Measurements from ENCODE around the gene SRSF8.
A peak's percentile ranks its signal among the peaks of the same experiment; 100 is the strongest.

SRSF8 gene

DNA sequence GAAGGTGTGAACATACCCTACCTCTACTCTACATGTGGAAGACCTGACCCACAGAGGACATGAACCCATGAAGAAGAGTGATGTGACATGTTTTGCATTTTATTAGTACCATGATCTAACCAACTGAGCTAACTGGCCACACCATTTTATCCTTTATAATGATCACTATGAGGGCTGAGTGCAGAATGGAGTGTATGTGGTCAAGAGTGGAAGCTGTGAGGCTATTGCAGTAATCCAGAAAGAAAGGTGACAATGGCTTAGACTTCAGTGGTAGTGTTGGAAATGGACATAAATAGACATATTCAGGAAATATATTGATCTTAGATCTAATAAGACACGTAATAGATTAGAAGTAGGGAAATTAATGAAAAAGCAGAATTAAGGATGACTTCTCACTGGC is 3.8 kb downstream of the SRSF8 start:
- DNase-seq: no peak

DNA sequence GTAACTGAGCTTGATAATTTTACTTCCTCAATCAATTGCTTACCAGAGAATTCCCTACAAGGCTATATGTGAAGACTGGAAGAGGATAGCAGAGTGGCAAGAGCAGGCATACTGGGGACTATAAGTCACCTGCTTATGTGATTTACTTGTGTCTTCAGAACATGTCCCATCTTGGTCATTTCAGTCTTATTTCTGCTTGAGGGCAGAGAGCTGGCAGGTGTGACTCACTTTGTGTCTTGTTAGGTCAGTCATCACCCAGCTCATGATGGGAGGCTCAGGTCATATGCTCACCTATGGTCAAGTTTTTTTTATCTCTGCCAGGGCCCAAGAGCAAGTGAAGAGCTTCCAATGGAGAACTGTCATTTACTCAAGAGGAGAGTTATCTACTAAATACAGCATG is 6.2 kb downstream of the SRSF8 start:
- DNase-seq: no peak

DNA sequence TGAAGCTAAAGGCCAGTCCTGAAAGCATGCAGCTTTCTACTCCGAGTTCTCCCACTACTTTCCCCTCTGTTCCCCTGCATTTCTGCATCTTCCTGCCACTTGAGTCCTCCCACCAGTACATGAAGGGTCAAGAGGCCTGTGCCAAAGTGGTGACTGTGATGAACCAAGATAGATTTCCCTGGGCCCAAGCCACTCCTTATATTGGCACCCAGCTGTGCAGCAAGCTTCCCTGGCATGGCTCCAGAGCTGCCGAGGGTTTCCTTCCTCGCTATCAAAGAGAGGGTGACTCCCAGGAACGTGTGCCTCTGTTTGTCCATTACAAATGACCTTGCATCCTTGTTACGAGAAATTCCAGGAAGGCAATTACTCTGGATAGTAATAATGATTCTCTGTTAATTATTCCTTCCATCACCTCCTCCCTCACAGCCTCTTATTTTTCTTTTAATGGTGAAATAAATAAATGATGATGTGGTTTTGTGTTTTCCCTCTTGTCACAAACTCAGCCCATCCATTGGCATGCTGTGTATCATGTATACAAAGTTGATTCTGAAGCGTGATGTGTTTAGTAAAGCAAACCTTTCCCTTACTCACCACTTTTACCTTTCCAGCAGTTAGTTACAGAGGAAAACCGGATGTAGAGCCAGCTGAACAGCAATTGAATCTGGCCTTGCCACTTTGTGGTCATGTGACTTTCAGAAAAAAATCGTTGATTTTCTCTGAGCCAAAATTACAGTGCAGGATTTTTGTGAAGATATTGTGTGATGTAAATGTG is 8.3 kb downstream of the SRSF8 start:
- no peak for DNase-seq

DNA sequence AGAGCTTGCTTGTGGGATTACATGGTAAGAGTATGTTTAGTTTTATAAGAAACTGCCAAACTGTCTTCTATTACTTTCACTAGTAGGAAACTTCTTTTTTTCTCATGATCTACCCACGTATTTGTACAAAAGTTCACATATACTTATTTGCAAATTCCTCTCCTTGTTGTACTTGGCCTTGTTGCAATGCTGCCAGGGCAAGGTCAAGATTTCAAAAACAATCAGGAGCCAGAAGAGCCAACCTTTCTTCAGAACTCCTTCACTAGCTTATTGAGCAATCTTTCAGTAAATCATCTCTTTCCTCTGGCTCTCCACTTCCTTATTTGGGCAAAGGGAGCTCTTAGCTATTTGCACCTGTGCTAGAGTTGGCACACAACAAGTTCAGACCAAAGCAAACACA is 9.7 kb downstream of the SRSF8 start:
- no peak for DNase-seq

DNA sequence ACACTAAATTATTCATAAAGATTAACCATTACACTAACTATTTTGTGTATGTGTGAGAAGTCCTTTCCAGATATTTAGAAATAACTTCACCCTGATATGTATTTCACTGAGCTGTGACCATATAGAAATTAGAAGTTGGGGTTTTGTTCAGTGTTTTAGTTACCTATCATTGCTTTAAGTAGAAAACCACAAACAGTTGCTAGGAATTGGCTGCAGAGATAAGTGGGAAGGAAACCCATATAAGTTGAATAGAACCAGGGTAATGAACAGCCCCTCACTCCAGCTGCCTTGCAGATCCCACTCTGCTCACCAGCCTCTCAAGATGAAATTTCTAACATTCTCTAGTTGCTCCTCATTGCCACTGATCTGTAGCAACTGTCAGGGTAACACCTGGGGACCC is 10.3 kb downstream of the SRSF8 start:
- DNase-seq: no peak

DNA sequence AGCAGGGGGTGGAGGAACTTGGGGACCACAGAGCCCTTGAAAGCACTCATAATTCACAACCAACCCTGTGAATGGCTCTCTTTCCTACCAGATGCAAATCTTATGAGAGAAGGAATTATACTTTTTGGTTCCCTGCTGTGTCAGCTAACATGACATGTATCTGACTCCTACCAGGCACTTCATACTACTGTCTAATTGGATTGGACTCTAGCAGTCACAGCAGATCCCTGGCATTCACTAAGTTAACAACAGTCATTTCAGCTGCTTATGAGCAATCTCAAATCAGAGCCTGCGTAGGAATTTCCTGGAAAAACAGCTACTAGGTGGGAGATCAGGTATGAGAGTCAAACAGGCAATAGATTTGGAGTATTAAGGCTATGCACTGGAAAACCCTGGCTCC is 11.8 kb downstream of the SRSF8 start:
- no peak for DNase-seq

DNA sequence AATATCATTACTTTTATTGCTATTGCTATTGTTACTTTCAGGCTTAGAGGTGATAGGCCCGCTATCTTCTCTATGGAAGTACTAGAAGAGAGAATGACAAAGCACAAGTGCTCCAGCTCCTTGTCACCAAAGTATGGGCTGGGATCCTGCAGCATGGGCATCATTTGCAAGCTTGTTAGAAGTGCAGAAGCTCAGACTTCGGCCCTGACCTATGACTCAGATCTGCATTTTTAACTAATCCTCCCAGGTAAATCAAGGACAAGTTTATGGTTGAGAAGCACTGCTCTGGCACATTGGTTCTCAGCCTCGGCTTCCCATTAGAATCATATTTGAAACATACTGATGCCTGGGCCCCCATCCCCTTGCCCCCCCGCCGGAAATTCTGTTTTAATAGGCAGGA is 14.3 kb downstream of the SRSF8 start:
- DNase-seq: no peak

DNA sequence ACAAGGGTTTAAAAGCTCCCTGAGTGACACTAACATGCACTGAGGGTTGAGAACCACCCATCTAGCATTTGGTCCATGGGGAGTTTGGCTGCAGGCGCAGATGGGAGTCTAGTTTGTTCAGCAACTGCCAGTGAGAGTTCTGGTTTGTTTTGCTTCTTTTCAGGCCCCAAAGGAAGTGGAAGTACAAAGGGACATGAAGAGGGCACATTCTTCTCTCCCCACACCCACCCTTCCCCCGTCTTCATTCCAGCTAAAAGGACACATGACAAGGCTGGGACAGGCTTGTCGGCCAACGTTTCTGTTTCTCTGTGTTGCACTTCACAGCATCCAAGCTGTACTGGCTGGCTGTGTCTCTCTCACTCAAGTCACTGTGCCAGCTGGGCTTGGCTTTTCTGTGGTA is 14.7 kb downstream of the SRSF8 start:
- DNase-seq: no peak

DNA sequence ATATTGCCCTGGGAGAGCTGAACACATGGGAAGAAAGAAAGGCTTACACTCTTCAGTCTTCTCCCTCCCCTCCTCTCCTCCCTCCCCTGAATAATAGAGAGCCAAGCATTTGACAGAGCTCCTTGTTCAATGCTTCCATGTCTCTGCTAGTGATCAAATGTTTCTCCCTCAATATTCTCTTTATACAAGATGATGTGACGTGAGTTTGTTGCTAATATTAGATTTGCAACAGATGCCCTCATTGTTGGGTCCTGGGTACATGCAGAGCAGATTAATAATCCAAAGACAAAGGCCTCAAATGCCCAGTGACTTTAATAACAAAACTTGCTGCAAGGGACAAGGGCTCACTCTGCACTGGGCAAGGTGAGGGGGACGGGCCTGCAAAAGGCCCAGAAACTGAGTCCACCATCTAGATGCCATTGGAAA is 15.9 kb downstream of the SRSF8 start:
- no peak for DNase-seq

DNA sequence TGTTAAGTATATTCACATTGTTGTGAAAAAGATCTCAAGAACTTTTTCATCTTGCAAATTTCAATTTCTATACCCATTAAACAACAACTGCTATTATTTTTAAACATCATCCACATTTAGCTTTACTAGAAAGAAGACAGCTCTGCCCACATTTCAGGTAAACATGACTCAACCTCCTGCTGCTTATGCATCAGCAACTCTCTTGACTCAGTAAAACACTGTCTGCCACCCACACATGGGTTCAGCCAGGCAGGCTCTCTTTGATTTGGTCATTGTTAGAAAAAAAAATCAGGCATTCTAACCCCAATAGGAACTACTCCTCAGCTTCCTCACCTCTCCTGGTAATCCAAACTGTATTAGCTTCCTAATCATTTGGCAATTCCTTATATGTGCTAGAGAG is 17.8 kb downstream of the SRSF8 start:
- DNase-seq: peak; percentile 27

DNA sequence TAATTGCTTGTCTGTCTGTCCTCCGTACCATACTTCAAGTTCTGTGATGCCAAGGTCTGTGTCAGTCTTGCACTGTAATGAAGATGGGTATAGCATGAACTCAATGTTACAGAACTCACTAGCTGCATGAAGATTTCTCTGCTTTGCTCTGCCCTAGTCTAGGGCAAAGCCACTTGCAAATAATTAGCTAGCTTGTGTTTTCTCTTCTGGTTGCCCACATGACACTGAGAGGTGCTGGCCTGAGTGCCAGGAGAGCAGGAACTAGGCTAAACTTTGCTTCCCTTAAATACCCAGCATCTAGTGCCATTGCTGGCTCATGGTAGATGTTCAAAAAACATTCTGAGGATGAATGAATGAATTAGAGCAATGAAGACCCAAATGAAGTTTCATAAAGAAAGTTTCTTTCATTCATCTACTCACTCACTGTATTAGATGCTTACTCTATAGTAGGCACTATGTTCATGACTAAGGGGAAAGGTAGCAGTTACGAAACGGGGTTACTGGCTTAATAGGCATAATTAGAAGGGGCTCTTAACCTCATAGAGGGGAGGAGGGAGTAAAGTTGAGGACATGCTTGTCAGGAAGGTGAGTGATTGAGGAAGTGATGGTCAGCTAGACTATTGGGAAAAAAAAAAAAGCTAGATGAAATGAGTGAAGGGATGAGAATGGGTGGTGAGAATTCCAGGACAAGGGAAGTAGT is 18.5 kb downstream of the SRSF8 start:
- DNase-seq: no peak

DNA sequence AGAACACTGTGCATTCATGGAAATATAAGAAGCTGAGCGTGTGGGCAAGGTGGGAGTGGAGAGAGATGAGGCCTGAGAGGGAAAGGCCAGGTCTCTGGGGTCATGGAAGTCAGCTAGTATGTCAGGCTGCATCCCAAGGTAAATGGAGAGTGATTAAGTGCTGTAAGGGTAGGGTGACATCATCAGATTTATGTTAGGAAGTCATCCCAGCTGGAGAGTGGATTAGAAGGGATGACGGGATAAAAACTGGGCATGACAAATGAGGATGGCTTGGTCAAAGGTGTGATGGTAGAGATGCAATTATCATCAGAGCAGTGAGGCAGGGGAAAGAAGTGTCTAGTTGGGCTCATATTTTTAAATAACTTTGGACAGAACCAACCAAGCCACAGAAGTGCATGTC is 19.4 kb downstream of the SRSF8 start:
- DNase-seq: no peak

DNA sequence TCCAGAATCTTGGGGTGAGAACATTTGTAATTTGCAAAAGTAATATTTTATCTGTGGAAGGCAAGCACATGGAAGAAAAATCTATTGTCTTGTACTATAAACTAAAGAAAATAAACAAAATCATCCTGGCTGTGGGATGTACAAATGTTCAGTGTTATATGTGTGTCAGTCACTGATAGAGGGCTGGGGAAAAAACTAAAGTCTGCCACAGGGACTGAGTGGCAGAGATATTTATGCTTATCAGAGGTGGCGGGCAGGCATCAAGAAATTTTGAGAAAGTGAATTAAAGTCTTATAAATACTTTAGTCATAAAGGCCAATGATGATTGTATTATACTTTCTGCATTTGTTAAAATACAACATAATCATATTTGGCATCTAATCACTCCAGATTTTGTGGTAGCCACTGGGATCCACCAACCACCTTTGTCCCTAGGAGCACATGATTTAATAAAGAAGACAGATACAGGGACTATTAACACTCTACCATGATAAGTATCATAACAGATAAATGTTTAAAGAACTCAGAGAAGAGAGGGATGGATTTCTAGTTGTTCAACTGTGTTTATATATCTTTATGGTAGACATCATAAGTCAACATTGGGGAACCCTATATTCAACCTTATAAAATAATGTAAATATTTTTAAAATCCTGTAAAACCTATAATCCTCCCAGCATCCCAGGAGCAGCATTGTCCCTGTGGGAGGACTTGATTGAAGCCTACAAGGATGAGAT is 20.3 kb downstream of the SRSF8 start:
- DNase-seq: no peak

DNA sequence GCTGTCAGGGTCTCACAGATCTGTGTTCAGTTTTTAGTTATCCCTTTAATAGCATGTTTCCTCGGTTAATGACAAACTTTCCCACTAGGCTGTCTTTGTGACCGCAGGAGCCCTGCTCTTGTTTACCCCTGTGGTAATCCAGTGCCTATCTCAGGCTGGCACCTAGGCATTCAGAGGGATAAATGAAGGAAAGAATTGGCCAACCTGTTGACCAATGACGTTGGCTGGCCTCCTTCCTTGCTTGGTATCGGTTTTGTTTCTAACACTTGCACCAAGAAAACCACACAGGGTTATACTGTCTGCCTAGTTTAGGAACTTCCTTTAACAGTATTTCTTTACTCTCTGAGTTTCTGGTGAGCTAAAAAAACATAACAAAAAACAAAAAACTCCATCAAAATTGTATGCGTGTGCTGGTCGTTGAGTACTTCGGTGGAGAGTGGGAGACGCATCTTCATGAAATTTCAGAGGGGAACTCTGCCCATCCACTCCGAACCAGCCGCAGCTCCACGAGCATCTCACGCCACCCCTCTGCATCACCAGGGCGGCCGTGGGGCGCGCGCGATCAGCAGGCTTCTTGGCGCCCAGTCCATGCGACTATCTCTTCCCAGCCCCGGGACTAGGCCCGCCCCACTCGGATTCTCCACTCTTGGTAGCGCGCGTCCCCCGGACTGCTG is 22.4 kb downstream of the SRSF8 start:
- DNase-seq: no peak

DNA sequence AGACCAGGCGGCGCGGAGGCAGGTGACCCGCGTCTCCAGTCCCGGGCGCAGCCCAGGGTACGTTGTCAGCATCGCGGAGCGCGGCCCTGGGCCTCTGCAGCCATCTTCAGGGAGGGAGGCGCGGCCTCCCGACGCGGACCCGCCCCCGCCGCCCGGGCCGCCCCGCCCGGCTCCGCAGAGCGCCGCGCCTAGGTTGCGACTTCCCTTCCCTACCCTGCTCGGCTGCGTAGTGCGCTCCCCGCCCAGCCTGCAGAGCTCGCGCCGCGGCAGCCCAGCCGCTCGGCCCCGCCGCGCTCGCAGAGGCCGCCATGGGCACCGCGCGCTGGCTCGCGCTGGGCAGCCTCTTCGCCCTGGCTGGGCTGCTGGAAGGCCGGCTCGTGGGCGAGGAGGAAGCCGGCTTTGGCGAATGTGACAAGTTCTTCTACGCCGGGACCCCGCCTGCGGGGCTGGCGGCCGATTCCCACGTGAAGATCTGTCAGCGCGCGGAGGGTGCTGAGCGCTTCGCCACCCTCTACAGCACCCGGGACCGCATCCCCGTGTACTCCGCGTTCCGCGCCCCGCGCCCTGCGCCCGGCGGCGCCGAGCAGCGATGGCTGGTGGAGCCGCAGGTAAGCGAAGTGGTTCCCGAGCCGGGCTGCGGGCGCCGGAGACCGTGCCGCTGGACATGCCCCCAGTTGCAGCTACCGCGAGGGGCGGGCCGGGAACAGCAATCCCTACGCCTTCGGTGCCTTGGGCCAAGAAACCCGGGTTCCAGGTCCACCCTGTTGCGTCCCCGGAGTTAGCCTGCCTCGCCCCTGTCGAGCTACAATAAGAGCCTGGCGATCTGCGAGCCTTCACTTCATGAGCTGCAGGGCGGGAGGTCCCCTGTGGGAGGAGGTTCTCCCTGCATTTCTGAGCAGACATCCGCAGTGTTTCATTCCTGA is 23.2 kb downstream of the SRSF8 start, which contains the start of gene ENDOD1:
TSS of gene ENDOD1 (plus strand) at position 227 of the 923 bp plus-strand sequence. CDS start at position 309, 82 bp downstream.
- peak; percentile 77 for DNase-seq

DNA sequence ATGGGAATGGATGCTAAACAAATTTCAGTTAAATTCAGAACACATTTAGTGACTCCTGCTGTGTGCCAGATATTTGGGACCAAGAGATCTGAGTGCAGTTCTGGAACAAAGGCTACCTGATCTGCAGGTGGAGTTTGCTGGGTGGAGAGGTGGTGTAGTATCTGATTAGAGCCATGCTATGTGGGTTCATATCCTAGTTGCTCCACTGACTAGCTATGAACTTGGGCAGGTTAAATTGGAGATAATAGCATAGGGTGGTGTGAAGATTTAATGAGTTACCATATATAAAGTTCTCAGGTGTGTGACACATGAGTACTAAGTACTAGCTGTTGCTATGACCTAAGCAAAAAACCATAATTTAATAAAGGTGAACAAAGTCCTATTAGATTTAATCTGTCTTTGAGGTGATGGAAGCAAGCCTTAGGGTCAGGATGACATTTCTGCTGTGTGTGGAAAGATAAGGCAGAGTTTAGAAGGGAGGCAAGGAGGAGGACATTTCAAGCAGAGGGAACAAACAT is 25.0 kb downstream of the SRSF8 start:
- no peak for DNase-seq

DNA sequence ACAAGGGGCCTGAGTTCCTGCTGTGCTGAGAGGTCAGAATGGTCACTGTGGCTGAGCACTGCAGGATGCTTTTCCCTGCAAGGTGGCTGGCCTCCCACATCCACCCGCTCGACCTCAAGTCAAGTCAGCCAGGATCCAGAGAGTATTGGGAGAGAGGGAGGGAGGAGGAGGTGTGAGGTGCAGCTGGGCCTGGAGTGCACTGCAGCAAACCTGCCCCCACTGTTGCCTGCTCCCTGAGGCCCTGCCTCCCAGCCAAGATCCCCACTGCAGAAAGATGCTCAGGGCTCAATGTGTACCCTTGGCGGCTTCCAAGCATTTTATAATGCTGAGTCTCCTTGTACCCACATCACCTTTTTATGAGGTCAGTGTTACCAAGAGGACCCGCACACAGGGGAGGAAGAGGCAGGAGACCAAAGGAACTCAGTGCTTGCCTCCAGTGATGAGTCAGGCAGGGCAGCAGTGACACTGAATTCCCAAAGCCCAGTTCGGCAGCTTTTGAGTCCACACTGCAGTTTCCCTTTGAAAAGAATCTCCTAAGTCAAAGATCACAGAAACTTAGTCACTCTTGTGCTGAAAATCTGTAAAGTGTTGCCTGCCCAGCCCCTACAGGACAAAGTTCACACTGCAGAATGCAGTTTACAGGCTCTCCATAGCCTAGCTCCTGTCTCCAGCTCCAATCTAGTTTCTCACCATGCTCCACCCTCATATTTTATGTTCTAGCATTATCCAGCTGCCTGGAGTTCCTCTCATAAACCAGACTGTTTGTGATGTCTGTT is 26.0 kb downstream of the SRSF8 start:
- DNase-seq: no peak

DNA sequence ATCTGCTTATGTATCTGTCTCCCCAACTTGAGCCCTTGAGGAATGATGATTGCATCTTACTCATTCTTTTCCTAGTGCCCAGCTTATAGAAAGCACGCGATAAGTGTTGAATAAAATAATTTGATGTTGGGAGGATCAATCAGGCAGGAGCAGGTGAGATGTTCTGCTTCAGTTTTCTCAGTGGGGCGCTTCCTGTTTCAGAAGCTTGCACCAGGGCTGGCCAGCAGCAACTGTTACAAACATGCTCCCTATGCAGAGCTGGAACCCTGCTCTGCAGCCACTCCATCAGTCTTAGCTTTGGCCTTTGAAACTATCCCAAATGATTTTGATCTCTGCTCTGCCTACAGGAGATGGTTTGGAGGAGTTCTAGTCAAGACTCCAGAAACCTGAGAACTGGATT is 26.8 kb downstream of the SRSF8 start:
- DNase-seq: no peak

DNA sequence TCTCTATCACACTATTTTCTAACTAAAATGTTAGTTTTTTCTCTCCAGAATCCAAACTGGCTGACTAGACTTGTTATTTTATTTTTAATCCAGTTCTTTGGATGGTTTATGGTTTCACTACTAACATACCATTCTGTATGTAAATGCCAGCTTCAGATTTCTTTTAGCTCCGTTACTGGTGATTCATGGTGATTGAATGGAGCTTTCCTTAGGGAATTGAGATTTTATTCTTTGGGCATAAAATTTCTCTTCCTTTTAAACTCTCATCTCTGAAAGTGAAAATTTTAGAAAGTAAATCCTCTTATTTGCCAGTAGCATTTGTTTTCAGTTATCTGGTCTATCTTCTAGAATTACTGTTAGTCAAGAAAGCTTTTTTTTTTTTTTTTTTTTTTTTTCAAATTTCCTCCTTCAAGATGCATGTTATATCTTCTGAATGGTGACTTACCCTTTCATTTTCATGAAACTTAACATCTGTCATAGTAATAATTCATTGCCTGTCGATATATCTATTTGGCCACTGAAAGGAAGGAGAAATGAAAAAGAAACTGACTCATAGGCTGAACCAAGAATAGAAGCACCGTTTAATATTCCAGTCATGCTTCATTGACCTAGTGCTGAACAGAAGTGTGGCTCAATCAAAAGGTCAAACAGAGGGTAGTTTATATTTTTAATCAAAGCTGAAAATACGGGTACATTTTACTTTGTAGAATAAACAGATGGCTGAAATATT is 29.3 kb downstream of the SRSF8 start:
- DNase-seq: no peak

DNA sequence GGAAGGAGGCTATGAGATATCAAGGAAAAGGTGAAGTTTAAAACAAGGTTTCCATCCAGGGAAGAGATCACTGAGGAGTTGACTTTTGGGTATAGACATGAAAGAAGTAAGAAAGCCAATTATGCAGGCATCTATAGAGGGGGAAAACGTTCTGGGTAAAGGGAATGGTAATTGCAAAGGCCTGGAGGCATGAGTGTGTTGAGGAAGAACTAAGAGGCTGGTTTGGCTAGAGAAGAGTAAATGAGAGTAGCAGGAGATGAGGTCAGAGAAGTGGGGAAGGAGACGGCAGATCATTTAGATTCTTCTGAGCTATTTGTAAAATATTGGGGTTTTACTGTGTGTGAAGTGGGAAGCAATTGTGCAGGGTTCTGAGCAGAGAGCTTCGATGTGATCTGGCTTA is 30.5 kb downstream of the SRSF8 start:
- no peak for DNase-seq

Data from activated T-cell treated with anti-CD3 and anti-CD28 coated beads for 4 hours (primary cell).